Erythroblast (primary cell): ENCODE data around the gene UPP1.

Experiments used
- GATA1 ChIP-seq: IDR thresholded peaks from 2 replicates; pipeline ENCODE4 v1.6.1; 2011; ENCODE audit warnings: low read depth, mild to moderate bottlenecking, control low read depth, low read length, moderate library complexity
- POLR2A ChIP-seq: IDR thresholded peaks from 2 replicates; pipeline ENCODE4 v1.6.1; 2011; ENCODE audit warnings: mild to moderate bottlenecking, low read length

DNA sequence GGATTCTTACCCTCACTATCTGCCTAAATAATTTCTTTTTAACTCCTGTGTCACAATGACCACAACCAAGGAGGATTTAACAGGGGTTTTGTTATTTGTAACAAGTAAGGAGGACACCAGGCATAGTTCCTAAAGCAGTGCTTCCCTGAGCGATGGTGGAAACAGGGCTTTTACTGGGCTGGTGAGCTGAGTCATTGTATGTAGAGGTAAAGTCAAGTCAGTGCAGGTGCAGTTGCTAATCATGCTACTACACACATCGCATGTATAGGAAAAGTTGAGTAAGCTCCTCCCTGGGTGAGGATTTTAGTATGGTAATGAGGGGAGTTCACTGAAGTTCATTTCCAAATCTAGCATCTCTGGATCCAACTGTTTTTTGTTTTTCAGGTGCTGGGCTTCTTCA is 59.2 kb downstream of the UPP1 start:
- TF ChIP-seq POLR2A: no peak
- no peak for TF ChIP-seq GATA1
